Measurements from ENCODE around the gene KCNS3.
A peak's percentile ranks its signal among the peaks of the same experiment; 100 is the strongest.

KCNS3 gene, protein sequence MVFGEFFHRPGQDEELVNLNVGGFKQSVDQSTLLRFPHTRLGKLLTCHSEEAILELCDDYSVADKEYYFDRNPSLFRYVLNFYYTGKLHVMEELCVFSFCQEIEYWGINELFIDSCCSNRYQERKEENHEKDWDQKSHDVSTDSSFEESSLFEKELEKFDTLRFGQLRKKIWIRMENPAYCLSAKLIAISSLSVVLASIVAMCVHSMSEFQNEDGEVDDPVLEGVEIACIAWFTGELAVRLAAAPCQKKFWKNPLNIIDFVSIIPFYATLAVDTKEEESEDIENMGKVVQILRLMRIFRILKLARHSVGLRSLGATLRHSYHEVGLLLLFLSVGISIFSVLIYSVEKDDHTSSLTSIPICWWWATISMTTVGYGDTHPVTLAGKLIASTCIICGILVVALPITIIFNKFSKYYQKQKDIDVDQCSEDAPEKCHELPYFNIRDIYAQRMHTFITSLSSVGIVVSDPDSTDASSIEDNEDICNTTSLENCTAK

DNA sequence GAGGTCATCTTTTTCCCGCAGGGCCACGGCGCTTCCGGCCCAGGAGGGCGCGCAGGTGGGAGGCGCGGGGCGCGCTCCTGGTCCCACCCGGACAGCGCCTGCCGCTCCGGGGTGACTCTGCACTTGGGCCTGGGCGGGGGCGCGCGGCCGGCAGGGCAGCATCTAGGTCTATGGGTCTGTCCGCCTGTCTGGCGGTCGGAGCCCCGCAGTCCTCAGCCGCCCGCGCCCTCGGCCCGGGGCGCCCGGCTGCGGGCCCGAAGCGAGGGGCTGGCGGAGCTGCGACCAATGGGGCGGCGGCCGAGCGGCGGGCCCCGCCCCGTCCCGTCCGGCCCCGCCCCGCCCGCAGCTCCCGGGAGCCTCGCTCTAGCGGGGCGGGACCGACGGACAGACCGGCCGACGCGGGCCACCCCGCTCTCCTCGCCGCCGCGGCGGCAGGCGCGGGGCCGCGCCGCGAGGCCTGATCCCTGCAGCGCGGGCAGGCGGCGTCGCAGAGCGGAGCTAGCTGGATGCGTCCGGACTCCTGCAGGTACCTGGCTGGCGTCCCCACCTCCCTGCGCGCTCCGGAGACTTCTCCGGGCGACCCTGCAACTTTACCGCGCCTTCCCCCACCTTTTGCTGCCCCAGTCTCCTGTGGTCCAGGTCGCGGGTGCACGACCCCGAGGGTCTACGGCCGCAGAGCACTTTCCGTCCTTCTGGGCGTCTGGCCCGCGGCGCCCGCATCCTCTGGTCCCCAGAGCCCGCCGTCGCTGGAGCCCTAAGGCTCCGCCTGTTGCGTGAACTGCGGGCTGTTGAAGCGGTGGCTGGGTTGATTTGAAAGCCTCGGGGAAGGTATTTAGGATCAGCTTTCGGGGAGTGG lies at the start of gene KCNS3:
Gene KCNS3, plus strand, starts transcription at position 387 of the 856 bp plus-strand sequence. CDS start 52,342 bp downstream, outside the sequence.
- DNase-seq = no peak

DNA sequence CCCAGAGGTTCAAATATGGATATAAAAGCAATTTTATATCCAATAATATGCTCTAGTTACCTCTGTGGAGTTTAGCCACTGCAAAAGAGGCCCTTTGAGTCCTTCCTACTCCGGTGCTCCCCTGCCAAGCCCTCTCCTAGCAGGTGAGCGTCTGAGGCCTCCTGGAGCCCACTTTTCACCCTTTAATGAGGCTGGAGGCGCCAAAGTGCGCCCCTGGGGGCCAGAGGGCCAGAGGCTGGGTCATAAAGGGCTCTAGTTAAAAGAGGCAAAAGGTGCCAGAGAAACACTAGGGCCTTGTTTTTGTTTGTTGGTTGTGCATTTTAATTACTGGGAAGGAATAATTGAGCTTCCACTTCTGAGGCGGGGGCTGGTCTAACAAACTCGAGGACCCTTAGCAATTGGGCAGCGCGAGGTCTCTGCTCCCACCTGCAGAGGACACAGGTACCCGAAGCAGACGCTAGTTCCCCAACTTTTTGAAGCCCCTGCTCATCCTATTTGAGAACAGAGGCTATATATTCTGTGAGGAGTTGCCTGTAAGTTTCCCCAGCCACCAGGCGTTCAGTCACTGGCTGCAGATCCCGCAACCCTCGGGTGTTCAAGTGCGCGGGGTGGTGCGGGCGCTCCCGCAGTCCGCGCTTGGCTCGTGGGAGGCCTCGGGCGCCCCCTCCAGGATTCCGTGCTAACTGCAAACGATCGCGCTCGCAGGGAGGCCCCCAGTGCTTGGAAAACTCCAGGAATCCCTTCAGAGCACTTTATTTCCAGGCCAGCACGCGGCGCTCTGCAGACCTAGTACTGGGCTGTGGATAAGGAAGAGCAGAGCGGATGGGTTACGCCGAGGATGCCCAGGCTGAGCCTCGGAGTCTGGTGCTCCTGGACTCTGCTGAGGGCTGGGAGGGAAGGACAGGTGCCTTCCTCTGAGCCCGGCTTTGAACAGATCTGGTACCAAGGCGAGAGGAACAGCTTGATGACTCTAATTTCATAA lies 48.1 kb upstream of the KCNS3 start:
- peak; percentile 11 for DNase-seq

DNA sequence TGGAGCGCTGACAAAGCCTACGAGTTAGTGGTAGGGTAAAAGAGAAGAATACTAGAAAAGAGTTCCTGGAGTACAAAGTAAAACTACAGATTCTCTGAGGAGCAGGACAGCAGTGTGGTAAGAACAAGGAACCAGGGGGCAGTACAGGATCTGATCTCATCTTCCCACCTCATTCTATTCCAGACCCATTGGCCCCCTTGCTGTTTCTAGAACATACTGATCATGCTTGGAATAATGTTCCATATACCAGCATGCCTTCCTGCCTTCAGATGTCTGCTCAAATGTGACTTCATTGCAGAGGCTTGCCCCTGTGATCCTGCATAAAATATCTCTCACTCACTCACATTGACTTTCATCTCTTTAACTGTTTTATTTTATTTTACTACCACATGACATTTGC lies 43.0 kb upstream of the KCNS3 start:
- no peak for DNase-seq

DNA sequence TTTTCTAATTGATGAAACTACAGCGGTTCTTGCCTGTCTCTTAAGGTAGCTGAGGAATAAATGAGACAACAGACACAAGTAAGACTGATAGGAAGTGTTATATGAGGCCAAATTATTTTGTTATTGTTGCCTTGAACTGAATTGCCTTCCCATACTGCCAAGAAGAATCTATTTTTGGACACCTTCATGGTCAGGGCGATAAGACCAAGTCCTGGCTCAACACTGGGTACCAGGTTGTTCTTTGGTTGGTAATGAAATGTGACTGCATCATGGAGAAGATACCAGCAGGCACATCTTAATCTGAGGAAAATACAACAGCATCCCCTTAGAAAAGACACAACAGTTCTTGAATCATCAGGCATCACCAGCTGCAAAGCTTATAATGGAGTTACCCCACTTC lies 38.5 kb upstream of the KCNS3 start:
- no peak for DNase-seq

DNA sequence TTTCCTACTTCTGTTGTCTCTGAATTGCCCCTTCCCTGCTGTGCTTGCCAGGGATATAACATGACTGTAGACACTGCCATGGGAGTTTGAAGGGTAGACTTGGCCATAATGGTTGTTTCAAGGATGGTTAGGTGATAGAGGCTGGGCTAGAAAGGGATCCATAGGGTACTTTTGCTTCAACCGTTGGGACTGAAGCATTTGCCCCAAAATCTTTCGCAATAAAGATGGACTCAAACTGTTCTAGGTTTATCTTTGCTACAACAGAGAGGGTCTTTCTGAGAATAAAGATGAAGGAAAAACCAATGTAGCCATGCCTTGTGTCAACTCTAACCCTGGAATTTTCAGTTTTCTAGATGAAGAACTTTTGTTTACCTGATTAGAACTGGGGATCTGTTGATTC lies 35.0 kb upstream of the KCNS3 start:
- no peak for DNase-seq

DNA sequence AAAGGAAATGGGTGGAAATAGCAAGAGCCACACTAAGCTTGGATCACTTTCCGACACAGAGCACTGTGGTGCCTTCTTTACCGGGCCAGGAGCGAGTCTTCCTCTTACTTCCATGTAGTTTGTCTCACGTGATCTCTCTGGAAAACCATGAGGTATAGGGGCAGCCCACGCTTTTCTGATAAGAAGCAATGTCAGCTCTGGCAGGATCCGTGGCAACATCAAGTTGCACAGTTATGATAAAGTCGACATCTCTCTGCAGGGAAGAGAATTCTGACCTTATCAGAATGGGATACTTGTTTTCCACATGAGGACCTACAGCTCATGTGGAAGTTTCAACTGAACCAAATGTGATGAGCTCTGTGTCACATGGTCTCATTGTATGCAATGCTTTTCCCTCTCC lies 32.7 kb upstream of the KCNS3 start:
- no peak for DNase-seq

DNA sequence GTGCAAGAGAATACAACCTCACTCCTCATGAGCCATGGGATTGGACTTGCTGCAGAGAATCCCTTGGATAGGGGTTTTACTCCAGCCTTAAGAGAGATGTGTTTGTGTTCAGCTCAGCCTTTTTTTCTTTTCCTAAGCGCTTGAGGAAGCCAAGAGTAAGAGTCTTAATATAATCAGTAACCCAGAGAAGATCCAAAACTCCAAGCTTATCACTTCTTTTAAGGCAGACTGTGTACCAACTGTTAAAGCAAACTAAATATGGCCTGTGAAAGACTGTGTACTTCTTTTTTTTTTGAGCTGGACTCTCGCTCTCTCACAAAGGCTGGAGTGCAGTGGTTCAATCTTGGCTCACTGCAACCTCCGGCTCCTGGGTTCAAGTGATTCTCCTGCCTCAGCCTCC lies 31.8 kb upstream of the KCNS3 start:
- no peak for DNase-seq

DNA sequence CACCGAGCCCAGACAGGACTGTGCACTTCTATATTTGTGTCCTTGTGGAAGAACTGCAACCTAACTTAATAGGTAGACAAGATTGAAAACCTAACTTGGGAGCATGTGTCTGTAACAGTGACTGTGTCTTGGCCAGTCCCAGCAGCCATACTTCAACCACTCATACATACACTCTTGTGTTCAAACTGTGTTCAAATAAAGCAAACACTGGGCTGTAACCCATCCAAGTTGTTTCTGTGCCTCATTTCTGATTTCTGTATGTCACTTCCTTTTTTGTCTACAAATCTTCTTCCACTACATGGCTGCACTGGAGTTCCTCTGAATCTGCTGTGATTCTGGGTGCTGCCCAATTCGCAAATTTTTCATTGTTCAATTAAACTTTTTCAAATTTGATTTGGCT lies 31.2 kb upstream of the KCNS3 start:
- no peak for DNase-seq

DNA sequence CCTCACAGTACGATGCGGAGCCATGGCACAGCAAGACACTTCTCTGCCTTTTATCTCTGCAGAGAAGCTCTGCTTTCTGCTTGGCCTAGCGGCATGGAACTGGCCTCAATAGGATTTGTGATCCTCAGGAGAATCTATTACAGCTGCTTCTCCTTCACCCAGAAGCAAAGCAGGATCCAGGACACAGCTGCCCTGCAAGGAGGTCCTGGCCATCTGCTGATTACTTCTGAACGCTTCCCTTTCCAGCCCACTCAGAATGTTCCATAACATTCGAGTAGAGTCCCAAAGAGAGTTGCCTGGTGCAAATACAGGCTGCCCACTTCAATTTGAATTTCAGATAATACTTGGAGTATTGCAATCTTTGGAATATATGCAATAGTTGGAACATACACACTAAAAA lies 29.2 kb upstream of the KCNS3 start:
- no peak for DNase-seq

DNA sequence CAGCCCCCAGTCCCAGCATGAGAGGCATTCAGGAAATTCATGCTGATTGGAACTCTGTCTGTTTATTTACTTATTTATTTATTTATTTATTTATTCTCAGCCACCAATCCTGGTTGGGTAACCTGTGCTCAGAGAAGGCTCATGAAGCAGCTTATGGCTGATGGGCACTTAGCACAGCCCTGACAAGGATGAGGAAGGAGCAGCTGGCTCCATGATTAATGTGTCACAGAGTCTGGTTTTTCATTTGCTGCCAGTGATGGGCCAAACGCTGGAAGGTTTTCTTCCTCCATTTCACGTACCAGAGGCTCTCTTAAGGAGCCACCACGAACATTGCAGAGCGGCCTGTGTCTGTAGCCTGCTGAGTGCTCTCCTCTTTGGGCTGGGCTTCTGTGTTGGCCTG lies 28.3 kb upstream of the KCNS3 start:
- no peak for DNase-seq

DNA sequence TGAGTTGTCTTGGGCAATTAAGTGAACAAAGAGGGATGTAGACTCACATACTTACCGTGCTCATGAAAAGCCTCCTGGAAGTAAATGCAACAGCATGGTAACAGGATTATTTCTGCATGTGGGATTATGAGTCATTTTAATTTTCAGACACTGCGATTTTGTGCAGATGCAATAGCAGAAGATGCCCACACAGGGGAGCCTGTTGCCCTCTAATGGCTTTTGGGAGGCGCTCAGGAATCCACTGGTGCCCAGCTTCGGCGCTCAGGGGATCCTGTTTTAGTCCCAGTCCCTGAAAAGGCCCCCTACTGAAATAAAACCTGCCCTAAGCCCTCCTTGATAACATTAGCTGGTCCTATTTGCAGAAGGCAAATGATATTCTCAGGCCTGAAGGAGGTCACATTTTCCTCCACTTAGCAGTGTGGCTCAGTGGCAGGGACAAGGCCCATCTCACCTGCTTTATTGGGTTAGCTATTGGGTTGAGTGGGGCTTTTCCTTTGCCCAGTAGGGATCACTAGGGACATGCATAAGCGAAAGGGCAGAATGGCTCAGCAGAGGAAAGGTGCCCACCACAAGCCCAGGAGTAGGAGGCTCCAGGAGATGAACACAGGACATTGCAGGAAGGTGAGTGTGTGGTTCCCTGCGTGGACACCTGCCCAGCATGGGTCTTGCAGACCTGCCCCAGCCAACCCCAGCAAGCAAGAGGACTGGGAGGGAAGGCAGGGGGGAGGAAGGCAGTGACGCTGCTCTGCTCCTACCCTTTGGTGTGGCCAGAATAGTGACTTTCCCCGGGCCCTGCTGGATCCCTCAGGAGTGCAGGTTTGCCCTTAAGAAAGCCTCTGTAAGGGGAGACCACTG lies 26.5 kb upstream of the KCNS3 start:
- DNase-seq = peak; percentile 14

DNA sequence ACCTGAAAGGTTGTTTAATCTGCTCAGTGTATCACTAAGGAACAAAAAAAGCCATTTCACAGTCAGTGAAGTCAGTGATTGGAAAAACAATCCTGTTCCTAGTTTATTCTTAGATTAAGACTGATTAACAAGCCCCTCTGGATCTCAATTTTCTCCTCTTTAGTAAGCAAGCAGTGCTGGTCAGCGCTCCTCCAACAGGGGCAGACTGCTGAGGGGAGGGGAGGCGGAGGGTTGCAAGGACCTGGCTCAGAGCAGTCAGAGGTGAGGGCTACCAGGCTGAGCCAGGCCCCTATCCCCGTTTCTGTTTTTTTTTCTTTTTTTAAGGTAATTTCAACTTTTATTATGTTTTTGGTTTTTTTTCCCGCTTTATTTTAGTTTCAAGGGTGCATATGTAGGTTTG lies 24.7 kb upstream of the KCNS3 start:
- no peak for DNase-seq

DNA sequence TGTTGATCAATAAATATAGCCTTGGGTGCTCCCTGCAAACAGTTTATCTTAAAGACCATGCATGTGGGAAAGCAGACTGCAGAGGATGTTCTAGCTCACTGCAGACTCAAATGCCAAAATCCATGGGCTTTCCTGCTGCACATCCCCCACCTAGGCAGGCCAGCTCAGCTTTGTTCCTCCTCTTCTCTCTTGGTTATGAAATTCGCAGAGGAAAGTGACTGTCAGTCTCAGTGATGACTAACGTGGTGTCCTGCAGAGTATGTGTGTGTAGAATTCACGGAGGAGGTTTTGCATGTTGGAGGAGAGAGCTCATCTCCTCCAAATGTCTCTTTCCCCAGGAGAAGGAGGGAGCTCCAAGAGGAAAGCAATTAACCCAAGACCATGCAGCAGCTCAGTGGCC lies 21.4 kb upstream of the KCNS3 start:
- DNase-seq = no peak

DNA sequence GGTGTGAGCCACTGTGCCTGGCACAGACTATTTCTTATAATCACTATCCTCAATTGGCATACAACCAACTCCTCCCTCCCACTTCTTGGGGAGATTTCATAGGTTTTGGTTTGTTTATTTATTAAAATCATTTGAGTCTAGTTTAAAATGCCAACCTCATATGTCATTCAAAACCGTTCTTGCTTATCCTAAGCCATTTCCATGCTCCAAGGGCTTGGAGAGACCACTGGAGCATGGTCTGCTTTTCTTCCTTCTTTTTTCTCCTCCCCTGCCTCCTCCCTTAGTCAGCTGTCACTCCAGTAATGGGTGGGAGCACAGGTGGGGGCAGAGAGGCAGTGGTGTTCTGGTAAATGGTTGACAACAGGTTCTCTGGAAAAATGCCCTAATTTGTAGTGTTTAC lies 20.4 kb upstream of the KCNS3 start:
- no peak for DNase-seq

DNA sequence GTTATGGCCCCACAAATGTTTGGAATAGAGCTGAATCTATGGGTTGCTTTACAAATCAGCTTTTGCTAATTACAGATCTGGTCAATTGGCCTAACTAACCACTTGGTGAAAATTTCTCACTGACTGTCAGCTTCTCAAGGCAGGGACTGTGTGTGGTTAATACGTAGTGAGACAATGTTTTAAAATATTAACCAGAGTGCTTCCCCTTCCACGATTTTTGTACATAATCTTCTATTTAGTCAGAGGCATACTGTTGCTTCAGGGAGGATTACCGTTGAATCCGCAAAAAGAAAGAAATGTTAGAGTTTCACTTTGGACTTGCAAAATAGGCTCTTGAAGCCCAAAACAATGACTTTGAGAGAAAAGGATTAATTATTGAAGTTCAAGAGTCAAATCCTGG lies 14.9 kb upstream of the KCNS3 start:
- no peak for DNase-seq

DNA sequence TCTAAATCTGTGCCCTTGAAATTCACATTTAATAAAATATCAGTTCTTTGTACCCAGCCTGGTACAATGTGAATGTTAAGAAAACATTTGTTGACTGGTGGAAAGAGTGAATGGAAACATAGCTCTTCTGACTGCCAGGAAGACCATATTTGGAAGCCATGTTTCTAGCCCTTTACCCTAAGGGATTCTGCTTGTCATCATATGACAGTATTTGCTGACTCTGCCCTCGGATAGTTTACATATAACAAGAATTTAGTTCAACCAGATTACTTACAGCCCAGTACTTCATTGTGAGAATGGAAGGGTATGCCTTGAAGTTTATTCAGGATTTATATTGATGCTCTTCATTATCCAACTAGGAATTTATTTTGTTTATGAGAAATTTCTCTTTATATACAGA lies 13.8 kb upstream of the KCNS3 start:
- no peak for DNase-seq

DNA sequence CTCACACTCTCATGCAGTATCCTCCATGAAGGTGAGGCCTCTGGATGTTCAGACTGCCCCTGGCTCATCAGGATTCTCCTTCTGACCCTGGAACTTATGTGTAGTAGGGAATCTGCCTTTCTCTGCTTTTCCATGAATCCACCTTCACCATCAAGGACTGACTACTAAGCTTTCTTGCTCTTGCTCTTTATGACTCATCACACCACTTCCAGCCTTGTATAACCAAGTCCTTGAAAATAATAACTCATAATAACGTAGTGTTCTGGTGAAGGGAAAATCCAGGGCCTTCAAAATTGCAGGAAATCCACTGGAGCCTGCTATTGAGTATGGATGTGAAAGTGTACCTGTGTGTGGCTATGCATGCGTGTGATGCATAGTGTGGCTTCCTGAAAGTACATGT lies 11.3 kb upstream of the KCNS3 start:
- no peak for DNase-seq

DNA sequence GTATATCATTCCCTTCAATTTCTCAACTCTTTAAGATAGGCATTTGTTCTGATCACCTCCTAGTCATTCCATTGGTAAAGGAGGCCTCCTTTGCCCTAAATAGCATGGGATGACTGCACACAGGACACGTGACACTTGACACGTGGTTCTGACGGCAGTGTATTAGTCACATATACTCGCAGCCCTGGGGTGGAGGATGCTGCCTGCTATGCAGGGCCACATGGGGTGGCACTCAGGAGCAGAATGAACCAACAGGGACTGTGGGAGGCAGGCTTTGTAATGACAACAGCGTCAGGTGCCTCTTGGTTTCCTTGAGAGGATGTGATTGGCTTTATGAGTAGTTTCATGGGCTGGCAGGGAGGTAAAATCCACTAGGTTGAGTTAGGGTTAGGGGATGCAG lies 9.3 kb upstream of the KCNS3 start:
- DNase-seq = no peak

DNA sequence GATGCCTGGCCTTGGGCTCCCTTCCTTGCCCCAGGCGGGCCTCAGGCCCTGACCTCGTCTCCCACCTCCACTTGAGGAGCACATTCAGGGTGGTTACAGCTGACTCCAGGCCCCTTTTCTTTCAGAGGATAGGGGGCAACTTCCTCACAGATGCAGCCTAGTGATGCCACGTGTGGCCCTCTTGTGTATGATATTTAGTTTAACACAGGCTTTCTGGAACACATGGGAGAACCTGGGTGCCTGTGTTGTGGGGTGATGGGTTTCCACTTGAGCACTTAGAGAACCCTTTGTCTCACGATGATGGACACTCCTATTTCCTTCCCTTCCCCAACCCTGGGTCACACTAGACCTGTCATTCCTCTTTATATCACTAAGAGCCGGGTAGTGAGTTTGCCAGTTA lies 6.8 kb upstream of the KCNS3 start:
- DNase-seq = no peak

DNA sequence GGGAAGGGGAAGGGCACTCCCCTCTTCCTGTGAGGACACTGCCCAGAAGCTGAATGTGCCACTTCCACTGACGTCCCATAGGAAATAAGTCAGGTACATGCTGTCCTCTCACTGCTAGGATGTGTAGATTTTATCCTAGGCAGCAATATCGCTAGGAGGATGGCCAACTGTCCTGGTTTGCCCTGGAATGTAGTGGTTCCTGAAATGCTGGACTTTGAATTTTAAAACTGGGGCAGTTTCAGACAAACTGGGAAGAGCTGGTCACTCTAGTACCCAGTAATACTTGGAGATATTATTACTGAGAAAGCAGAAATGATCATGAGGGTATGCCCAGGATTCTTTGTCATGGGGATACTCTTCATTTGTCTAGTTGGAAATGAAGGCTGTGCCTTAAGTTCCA lies 5.4 kb upstream of the KCNS3 start:
- no peak for DNase-seq

DNA sequence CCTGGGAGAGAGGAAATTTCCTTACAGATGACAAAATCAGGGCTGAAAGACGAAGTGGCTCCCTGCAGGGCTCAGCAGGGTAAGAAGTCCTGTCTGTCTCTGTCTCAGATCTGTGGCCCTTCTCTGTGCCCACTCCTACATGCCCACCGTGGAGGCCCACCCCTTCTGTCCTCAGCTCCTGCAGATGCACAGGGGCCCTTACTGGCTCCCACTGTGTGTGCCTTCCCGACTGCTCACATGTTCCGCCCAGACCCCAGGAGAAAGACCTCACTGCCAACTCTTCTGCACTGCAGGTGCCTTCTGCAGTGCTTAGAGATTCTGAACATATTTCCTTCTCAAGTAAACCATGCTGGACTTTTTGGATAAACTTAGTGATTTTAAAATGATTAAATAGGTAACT lies 1.9 kb upstream of the KCNS3 start:
- DNase-seq = no peak

DNA sequence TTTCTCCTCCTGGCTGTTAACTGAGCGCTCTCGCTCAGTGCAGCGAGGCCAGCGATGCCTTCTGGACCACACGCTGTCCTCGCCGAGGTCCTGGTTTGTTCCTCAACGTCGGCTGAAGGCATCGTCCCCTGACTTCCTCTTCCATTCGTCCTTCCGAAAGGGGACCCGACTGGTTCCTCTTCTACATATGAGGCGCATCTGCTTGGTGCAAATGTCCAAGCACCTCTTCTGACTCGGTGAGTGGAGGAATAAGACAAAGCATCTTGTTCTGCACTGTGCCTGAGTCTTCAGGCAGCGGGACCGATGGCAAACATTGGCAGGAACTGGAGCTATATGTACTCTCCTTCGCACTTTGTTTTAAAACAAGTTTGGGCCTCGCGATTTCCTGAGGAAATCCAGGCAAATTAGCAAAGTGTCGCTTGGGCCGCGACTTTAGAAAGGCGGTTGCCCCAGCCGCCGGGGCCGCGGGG lies 621 bp upstream of the KCNS3 start:
- DNase-seq = no peak
